GM20431 (cell line): ENCODE measurements around the gene AUP1.

ENCODE experiments used
- in situ Hi-C: fragments of 300-500 bp; cut with MseI, MboI; formaldehyde crosslinking; loops from one replicate; pipeline ENCODE4 v1.15.0; 2020; ENCODE audit warnings: low sequenced_read_pairs; ENCODE audit not compliant: unreplicated experiment

AUP1 gene

DNA sequence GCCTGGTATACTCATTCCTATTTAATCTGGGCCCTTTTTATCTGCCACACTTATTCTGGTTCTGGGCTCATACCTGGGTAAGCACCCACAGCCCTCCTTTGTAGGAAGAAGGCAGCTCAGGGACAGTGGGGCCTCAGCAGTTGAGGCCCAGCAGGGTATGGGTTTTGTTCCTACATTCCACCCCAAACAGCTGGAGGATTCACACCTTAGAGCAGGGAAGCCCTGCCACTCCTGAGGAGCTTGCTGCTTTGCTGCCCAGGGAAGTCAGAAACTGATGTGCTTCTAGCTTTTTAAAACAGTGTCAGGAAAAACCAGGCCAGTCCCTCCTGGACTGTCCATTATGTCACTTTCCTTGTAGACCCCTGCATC, 28.9 kb downstream of the AUP1 start:
- in situ Hi-C loops: no loop called here

DNA sequence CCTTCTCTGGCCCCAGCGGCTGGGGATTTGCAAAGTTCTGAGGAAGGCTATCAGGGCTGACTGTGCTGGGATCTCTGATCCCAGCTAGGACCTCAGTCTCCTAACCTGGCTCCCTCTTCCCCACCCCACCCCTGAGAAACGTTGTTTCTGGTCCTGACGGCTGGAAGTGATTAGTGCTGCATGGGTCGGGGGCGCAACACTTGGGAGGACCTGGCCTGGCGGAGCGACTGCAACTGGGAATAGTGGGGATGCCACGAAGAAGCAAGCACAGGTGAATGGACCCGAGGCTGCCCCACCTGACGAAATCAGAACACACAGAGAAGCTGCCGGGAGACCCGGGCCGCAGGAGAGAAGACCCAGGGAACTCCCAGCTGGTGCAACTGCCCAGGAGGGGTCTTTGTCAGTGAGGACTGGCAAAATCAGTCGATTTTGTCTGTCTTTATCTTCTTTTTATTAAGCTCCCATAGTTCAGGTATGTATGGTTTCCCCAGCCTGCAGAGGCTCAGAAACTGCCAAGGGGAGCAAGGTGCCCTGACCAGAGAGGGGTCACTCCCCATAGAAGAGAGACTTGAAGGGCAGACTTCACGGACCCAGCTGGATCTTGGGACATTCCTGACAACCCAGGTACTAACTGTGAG, 29.4 kb downstream of the AUP1 start:
- in situ Hi-C loops: loop anchor here (25.0 kb wide), 1 partner anchor 87 kb away; no protein-coding TSS in a partner anchor

DNA sequence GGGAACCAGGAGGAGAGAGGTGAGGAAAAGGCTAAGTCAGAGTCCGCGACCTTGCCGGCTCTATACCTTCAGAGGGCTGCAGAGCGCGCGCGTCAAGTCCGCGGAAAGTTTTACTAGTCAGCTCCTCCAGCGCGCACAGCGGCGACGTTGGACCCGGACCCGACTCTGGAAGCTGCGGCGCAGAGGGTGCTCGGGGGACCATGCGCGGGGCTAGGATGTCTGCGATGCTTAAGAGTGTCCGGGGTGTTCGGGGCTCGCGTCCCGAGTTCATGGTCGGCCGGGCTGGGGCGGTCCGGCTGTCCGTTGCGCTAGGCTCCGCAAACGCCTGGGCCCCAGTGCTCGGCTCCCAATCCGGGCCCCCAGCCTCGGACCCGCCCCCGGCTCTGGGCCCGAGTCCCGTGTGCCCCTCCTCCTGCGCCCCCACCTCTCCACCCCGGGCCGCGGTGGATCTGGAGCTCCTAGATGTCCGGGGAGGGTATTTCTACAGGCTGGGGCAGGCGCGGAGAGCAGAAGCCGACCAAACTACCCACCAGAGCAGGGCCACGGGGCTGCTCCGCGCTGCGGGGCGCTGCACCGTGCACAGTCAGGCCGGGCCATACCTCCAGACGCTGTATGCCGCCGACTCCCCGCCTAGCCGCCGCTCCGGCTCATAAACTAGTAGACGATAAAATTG, 30.1 kb downstream of the AUP1 start, which contains the start of gene LBX2:
LBX2 (minus strand) TSS at position 337 of the 673 bp plus-strand sequence; CDS start at position 271, 66 bp downstream.
- in situ Hi-C loops: loop anchor here (25.0 kb wide), 1 partner anchor 88 kb away; no protein-coding TSS in a partner anchor

DNA sequence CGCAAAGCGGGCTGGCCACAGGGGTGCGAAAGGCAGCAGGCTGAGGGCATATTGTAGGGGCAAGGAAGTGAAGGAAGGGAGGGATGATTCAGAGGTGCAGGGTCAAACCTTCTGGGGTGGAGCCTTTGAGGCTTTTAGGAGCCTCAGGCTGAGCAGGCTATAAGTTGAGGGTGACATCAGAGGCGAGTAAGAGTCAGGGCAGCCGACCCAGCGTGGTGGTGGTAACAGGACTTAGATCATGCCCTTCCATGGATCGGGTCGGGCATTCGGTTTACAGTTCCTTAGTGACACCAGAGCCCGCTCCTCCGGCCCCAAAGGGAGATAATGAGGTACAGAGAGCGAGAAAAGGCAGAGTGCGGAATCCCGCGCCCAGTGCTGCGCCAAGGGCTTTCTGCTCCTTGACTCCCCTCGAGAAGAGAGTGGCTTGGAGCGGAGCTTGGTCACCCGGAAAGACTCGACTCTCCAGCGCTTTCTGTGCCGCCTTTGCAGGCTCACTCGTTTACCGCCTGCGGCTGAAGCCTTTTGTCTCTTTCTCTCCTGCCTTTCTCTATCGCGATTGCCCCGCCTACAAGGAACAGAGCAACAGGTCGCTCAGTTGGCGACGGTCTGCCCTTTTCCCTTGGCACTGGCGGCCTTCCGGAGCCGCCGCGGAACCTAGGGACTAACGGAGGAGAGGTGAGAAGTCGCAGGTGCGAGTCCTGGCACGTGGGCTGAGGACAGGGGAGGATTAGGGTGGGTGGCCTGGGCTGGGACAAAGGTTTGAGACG, 30.8 kb downstream of the AUP1 start:
- in situ Hi-C loops: loop anchor here (25.0 kb wide), 1 partner anchor 89 kb away; no protein-coding TSS in a partner anchor

DNA sequence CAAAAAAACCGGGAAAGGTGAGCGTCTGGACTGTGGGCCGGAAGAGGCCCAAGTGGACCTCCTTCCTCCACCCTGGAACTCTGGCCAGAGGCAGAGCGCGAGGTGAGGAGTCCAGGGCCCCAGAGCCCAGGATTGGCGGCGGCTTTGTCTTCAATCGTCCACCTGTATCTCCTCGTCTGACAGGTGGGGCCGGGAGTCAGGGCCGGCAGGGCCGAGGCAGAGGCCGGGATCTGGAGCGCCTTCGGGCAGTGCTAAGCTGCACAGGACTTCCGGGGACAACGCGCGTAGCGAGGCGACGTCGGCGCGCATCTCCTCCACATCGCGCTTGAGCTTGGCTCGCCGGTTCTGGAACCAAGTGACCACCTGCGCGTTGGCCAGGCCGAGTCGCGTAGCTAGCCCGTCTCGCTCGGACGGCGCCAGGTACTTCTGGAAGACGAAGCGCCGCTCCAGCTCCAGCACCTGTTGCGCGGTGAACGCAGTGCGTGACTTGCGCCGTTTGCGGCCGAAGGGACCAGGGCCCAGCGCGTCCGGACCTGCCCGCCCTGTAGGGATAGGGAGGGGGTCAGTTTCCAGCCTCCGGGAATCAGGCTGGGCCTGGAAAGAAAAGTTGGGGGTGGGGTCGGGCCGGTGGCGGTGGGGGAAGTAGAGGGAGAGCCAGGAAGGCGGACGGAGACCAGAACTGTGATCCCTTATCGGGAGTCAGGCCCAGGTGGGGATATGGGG, 31.6 kb downstream of the AUP1 start:
- in situ Hi-C loops: loop anchor here (25.0 kb wide), 1 partner anchor 89 kb away; no protein-coding TSS in a partner anchor

DNA sequence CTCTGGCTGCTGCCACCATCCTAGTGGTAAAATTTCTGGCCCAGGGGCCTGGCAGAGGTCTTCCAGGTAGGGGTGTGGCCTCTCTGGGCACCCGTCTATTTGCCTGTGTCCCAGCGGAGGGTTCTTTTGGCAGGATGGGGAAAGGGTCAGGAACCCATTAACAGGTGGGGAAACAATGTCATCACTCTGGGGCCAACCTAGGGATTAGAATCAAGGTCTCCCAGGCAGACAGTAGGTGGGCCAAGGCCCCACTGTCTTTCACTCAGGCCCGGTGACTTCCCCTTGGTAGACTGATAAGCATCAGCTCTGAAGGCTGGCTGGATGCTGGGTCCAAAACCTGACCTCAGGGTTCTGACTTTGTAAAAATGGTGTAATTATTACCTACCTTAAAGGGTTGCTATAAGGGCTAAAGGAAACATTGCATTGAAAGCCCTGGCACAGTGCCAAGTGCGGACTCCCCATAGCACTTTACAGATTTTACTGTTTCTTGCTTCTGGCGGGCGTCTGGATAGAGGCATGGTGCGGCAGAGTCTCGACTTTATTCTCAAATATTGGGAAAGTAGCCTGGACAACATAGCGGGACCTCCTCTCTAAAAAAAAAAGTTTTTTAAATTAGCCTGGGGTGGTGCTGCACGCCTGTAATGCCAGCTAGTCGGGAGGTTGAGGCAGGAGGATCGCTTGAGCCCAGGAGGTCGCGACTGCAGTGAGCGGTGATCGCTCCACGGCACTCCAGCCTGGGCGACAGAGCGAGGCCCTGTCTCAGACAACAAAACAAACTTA, 32.3 kb downstream of the AUP1 start:
- in situ Hi-C loops: loop anchor here (25.0 kb wide), 1 partner anchor 90 kb away; no protein-coding TSS in a partner anchor

DNA sequence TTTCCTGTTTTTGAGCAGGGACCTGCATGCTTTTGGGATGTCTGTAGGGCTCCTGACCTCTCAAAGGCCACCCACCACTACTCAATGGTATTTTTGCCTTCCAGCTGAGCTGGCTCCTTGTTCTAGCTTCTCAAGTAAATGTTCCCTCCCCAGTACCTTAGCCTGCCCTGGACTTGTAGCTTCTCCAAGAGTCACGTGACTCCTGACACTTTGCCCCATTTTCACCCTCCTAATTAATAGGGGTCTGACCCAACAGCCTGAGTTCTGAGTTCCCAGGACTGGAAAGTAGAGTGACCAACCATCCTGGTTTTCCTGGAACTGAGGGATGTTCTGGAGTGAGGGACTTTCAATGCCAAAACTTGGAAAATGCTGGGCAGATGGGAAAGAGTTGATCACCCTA, 34.1 kb downstream of the AUP1 start:
- in situ Hi-C loops: loop anchor here (25.0 kb wide), 1 partner anchor 92 kb away; no protein-coding TSS in a partner anchor

DNA sequence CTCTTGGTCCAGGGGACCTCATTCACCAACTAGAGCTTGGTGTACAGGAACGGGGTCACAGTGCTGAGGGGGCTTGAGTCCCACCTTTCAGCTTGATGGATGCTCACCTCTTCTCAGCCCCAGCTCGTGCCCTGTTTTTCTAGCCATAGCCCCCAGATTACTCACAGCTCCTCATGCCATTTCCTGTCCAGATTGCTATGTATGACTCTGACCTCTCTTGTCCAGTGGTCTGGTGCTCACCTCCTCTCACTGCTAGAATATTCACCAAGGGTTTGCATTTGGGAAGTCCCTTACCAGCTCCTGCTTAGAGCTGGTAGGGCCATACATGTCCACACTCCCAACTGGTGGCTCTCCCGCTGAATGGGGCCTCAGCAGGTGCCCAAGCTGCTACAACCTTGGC, 36.0 kb downstream of the AUP1 start:
- in situ Hi-C loops: loop anchor here (25.0 kb wide), 1 partner anchor 94 kb away; no protein-coding TSS in a partner anchor

DNA sequence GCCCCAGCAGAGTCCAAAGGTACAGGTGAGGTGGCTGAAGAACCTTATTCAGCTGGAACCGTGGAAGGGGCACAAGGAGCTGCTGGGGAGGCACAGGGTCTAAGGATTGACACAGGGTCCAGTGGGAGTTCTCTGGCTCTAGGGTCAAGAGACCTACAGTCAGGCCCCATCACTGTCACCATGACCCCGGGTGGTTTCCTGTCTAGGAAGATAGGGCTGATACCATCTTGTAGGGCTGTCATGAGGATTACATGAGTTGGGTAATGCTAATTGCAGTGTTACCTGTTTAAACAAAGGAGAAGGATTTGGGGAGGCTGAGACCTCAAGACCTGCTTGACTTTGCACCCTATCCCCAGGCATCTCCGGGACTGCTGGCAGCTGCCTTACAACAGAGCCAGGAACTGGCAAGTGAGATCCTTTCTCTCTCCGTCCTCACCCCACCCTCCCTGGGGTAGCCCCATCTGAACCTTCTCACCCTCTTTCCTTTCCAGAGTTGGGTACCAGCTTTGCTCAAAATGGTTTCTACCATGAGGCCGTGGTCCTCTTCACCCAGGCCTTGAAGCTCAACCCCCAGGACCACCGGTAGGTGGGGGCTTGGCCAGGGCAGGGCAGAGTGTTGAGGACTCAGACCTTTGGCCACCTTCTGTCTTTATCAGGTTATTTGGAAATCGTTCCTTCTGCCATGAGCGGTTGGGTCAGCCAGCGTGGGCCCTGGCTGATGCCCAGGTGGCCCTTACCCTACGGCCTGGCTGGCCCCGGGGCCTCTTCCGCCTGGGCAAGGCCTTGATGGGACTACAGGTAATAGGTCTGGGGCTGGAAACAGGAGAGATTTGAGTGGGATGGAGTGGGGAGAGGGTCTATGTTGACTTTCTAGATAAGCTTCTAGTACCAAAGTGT, 37.6 kb downstream of the AUP1 start:
- in situ Hi-C loops: loop anchor here (25.0 kb wide), 1 partner anchor 95 kb away; no protein-coding TSS in a partner anchor

DNA sequence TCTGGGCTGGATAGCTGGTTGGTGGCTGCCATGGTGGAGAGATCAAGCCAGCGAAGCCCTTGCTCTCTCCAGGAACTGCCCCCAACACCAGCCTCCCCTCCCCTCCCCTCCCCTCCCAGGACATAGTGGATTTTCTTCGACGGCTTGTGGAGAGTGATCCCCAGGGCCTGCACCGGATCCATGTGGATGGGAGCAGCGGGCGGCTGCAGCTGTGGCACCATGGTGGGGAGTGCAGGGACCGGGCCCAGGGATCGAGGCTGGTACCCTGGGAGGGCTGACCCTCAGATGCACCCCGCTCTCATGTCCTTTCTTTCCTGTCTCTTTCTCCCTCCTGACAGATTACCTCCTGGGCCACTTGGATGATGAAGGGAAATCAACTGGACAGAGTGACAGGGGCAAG, 39.6 kb downstream of the AUP1 start:
- in situ Hi-C loops: loop anchor here (25.0 kb wide), 1 partner anchor 97 kb away; no protein-coding TSS in a partner anchor

DNA sequence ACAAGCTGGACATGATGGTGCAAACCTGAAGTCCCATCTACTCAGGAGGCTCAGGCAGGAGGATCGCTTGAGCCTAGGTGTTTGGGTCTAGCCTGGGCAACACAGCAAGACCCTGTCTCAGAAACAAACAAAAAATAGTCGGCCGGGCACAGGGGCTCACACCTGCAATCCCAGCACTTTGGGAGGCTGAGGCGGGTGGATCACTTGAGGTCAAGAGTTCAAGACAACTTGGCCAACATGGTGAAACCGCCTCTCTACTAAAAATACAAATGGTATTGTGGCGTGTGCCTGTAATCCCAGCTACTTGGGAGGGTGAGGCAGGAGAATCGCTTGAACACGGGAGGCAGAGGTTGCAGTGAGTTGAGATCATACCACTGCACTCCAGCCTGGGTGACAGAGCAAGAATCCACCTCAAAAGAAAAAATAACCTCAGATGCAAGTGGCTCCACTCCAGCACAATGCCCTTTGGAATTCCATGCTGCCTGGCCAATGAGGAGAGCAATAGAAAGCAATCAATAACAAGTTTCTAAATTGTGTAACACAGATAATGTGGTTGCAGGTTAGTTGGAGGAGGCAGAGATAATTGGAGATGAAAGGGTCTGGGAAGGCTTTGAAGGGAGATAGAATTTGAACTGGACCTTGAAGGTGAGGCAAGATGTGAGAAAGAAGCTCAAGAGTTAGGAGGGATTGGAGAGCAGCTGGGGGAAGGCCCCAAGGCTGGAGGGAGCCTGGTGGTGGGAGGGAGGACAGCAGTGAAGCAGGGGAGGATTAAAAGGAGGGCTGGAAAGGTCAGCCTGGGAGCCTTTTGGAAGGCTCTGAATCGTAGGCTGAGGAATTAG, 40.6 kb downstream of the AUP1 start:
- in situ Hi-C loops: loop anchor here (25.0 kb wide), 1 partner anchor 98 kb away; no protein-coding TSS in a partner anchor

DNA sequence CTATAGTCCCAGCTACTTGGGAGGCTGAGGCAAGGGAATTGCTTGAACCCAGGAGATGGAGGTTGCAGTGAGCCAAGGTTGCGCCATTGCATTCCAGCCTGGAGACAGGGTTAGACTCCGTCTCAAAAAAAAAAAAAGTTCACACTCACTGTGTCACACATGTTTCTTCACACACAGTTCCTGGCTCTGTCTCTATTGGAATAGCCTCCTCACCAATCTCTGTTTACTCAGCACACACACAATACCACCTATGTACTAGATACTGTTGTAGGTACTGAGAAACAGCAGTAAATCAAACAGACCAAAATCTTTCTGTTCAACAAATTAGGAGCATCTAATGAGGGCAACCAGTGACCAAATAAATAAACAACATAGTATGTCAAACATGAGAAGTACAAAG, 43.4 kb downstream of the AUP1 start:
- in situ Hi-C loops: loop anchor here (25.0 kb wide), 1 partner anchor 101 kb away; no protein-coding TSS in a partner anchor

DNA sequence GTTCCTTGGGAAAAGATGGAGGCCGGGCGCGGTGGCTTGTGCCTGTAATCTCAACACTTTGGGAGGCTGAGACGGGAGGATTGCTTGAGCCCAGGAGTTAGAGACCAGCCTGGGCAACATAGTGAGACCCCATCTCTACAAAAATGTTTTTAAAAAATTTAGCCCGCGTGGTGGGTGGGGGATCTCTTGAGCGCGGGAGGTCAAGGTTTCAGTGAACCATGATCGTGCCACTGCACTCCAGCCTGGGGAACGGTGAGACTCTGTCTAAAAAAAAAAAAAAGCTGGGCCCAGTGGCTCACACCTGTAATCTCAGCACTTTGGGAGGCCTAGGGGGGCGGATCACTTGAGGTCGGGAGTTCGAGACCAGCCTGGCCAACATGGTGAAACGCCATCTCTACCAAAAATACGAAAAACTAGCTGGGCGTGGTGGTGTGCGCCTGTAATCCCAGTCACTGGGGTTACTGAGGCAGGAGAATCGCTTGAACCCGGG, 45.8 kb downstream of the AUP1 start:
- in situ Hi-C loops: loop anchor here (25.0 kb wide), 1 partner anchor 104 kb away; no protein-coding TSS in a partner anchor

DNA sequence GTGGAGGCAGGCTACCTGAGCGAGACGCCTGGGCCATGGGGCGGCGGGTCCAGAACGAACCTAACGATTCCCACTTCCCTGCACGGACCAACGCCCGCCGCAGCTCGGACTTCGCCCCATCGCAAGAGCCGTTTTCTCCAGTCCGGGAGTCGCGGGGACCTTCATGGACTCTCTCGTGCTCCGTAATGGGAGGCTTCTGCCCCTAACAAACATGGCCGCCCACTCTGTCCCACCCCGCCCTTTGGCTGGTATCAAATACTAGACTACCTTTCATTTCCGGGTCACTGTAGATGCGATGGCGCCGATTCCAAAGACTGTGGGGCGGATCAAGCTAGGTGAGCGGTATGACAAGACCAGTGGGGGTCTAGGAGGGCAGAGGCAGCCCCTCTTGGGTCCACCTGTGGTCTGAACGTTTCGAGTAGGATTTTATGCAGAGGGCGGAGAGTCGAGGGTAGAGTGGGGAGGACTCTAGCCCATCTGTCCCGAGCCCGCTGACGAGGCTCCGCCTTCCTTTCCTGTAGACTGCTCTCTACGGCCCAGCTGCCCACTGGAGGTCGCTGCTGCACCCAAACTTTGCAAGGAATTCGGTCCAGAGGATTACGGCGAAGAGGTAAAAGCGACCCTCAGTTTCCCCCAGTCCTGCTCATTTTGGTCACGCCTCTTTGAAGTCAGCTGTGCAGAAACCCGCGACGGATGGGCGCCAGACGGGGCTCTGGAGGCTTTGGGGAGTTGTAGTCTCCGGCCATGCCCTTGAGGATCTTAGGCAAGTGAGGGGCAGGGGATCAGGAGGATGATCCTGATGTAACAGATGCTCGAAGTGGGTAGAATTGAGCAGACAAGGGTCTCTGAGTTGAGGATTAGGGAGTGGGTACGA, 46.5 kb downstream of the AUP1 start, which contains the start of the genes CCDC142 and TTC31:
CCDC142 (minus strand) TSS at position 198 of the 874 bp plus-strand sequence; CDS start at position 37, 161 bp downstream.
TTC31 (plus strand) TSS at position 281 of the 874 bp plus-strand sequence; CDS start at position 296, 15 bp downstream.
- in situ Hi-C loops: loop anchor here (25.0 kb wide), 1 partner anchor 104 kb away; no protein-coding TSS in a partner anchor

DNA sequence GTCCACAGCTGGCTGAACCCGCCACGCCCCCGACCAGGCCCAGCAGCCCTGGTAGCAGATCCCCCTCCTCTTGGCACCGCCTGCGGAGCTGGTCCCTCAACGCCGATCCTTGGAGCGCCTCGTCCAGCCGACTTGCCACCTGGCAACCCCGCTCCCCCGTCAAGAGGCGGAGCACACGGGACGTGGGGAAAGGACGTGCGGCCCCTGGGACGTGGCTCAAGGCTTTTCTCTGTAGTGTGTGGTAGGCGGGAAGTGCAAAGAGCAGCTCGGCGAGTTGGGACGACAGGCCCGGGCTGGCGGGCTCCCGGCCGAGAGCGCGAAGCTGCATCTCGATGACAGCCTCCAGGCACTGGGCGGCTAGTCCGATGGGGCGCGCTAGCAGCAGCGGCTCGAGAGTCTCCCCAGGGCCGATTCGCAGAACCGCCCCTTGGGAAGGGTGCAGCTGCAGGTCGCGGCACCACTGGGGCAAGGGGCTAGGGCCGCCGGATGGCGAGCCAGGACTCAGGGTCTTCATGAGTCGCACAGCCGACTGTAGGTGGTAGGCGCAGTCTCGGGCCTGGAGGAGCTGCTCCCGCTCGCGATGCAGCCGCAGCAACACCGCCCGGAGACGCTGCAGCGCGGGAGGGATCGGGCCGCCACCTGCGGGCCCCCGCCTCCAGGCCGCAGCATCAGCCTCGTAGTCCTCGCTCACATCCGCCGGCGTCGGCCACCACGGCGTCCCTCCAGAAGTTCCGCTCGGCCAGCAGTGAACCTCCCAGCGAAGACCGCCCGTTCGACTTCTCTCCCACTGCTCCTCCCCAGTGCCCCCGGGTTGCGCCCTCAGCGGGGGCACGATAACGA, 47.3 kb downstream of the AUP1 start:
- in situ Hi-C loops: loop anchor here (25.0 kb wide), 1 partner anchor 105 kb away; no protein-coding TSS in a partner anchor
